Activated CD4-positive, CD25-positive, alpha-beta regulatory T cell (primary cell): Measurements from ENCODE around the gene POU3F2.

ENCODE experiments used
- DNase-seq, 4 experiments: peaks; one replicate each; lab custom pipeline; 2025; lab: John Stamatoyannopoulos, UW

The POU3F2 gene

DNA sequence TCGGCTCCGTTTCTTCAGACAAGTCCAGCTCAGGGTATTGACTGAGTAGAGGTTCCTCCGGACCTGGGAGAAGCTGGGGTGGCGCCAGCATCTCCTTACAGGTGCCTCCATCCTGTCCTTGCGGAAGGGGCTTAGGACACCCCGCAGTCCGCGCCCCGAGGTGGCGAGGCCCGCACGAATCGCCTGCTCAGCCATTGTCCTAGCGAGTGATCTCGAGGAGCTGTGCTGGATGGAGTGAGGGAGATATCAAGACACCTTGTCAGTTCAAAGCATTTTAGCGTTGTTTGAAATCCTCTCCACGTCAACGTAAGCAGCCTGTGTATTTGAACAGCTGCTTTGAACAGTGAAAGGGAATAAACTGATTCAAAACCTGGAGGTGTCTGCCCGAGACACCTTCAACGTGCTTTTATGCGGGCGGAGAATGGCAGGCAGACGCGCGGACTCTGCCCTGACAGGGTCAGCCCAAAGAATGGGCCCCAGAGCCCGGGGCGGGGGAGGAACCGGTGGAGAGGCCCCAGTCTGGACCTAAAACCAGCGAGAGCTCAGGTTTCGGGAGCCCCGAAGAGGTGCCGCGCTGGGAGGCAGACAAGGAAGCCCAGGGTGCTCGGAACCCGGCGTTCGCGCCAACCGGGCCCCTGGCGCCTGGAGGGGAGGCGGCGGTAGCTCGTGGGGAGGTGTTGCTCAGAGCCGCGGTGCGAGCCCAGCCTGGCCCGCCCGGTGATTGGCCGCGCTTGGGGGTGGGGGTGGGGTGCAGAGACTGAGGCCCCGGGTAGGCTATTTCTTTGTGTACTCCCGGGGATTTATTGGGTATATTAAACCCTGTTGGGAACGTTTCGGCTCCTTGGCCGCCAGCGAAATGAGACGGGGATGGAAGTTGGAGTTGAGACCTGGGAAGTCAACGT lies 3.1 kb upstream of the POU3F2 start:
- DNase-seq: no peak

DNA sequence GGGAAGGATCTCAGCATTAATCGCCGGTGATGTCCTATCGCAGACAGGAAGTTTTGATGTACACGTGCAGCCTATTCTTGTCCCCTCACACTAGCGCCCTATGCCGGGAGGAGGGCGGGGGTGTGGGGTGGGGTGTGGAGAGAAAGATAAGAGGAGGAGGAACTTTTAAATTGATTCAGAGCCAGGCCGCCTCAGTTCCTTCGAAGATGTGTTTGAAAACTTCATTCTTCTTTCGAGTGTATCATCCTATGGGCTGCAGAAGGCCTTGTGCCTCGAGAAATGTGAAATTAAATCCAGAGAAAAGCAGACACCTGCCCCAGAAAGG lies 2.5 kb upstream of the POU3F2 start:
- DNase-seq: no peak

DNA sequence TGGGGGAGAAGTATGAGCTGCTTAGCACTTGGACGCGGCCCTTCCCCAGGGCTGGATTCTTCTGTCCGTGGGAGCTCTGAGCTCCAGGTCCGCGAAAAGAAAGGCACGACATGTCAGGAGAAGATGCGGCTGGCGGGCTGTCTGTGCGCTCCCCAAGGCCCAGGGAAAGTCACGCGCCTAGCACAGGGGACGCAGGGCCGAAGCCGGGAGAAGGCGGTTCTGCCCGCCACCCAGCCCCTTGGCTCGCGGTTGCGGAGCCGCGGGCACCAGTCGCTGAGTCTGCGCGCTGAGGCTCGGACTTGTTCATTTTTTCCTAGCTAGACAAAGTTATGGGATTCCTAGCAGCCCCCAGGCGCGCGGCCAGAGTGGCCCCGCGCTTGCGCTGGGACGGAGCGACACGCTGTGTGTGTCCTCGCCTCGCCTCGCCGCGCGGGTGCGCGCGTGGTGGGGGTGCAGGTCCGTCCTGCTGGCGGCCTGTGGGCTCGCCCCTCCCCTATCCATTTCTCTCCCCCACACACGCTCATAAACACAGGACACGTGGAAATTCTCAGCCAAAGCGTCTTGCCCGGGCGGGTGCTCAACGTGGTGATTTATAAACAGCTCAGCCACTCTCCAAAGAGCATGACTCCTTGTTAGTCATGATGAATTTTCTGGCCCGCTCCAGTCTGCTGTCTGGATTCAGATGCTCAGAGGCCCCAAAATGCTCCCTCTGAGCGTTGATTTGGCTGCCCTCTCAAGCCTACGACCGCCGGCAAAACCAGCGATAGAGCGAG lies 1.9 kb upstream of the POU3F2 start:
- DNase-seq: no peak

DNA sequence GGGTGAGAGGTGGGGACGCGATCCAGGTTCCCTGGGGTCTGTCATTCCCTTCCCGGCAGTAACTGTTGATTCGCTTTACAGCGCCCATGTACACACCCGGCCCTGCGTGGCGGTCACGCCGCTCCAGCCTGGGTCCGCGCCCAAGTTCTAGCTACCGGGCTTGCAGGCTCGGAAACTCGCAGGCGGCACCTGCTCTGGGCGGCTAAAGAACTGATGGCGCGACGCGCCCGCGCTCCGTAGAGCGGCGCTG lies 1.4 kb upstream of the POU3F2 start:
- no peak for DNase-seq

DNA sequence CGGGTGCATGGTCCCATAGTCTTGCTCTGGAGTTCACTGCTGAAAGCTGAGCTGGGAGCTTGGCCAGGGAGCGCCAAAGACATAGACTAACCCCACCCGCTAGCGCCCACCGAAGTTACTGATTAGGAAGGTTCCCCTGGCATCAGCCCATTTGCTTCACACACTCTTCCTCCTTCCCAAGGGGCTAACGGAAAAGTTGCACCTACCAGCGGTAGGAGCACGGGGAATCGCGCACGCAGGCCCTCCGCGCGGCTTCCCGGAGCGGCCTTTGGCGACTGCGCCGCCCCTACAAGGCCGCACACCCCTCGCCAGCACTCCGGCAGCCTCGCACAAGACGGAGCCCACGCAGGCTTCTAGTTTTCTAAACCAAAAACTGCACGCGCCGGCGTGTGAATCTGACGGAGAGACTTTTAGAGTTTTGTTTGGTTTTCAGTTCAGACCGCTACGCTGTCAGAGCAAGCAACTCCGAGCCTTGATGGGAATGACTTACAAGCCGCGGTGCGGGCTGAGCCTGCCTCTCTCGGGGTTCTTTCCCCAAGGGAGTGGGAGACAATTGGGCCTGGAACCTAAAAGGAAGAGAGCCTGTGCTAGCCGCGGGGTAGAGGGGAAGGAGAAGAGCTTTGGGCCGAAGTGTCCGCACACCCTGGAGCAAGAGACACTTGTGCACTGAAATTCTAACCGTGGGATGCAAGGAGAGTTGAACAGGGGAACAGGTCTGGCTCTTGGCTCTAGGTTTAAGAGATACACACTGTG lies 891 bp upstream of the POU3F2 start:
- no peak for DNase-seq

DNA sequence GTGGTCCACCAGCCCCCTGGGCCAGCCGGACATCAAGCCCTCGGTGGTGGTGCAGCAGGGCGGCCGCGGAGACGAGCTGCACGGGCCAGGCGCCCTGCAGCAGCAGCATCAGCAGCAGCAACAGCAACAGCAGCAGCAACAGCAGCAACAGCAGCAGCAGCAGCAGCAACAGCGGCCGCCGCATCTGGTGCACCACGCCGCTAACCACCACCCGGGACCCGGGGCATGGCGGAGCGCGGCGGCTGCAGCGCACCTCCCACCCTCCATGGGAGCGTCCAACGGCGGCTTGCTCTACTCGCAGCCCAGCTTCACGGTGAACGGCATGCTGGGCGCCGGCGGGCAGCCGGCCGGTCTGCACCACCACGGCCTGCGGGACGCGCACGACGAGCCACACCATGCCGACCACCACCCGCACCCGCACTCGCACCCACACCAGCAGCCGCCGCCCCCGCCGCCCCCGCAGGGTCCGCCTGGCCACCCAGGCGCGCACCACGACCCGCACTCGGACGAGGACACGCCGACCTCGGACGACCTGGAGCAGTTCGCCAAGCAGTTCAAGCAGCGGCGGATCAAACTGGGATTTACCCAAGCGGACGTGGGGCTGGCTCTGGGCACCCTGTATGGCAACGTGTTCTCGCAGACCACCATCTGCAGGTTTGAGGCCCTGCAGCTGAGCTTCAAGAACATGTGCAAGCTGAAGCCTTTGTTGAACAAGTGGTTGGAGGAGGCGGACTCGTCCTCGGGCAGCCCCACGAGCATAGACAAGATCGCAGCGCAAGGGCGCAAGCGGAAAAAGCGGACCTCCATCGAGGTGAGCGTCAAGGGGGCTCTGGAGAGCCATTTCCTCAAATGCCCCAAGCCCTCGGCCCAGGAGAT lies 1.0 kb downstream of the POU3F2 start:
- no peak for DNase-seq

DNA sequence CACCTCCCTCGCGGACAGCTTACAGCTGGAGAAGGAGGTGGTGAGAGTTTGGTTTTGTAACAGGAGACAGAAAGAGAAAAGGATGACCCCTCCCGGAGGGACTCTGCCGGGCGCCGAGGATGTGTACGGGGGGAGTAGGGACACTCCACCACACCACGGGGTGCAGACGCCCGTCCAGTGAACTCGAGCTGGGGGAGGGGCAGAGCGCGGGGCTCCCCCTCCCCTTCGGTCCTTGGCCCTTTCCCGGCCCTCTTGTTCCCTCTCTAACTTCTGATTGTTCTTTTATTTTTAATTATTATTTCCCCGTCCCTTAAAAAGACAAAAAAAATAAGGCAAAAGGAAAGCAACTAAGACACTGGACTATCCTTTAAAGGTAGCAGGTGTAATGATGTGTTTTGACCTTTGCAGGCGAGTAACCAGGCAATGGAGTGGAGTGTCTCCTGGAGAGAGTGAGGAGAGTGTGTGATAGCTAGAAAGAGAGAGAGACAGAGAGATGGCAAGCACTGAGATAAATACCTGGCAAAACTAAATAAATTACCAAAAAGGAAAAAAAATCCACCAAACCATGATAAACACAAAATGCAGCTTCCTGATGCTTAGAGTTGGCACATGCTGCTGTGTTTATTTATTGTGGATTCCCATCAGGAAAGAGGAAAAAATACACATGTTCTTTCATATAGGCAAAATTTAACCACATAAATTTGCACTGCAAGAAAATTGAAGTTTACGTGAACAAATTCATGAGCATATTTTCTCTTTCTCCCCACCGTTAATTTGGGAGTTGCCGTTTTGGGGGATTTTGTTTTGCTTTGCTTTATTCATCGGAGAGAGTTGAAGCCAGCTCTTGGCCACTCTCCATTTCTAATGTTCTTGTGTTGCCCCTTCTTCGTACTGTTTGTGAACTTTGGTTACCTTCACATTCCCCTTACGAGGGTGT lies 1.9 kb downstream of the POU3F2 start:
- no peak for DNase-seq

DNA sequence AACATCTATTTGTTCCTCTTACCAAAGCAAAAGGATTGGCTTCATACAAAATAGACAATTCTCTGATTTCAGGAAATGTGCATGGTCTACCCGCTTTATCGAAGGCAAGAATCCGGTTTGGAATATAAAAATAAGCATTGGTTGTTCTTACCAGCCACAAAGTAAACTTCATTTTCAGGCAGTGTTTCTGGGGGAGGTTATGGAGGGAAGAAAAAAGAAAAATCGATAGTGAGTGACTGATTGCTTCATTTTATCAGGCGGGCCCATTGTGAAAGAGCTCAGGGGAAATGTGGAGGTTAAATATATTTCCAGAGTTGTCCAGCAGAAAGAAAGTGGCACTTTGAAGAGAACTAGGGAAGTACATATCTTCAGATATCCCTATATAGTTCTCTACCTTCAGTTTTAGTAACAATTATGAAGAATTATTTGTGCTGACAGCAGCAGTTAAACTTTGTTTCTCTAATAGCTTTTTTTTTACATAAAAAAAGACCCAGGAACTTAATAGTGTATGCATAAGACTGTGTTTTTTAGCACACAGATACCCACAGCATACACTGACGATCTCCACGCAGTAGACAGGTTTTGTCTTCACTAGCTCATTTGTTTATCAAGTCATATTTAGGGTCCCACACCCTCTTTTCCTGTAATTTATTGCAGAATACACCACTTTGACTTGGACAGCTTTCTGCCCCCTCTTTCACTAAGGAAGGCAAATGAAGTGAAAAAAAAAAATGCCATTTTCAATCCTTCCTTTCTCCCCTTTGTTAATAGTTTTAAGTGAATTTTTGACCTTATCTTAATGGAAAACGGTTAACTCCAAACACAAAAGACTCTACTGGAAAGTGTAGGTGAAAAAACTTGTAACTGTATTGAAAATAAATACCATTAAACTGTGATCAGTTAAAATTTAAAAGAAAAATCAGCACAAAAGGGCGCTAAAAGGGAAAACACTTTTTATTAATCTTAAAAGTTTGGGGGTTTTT lies 2.9 kb downstream of the POU3F2 start:
- DNase-seq: no peak

DNA sequence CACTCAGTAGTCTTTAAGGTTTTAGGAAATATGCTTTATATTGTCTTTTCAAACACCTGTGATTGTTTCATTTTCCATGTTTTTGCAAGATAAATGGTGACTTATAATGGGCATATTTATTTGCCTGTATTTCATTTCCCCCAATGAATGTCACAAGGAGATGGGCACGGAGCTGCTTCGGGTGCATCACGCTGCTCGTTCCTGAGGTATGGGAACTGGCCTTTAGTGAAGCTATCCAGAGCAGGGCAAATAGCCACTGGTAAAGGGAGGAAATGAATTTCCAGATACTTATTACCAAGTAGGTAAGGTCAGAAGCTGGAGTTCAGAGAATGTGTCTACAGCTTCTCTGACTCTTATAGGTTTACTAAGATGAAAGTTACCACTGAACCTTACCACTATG lies 3.7 kb downstream of the POU3F2 start:
- DNase-seq: no peak

DNA sequence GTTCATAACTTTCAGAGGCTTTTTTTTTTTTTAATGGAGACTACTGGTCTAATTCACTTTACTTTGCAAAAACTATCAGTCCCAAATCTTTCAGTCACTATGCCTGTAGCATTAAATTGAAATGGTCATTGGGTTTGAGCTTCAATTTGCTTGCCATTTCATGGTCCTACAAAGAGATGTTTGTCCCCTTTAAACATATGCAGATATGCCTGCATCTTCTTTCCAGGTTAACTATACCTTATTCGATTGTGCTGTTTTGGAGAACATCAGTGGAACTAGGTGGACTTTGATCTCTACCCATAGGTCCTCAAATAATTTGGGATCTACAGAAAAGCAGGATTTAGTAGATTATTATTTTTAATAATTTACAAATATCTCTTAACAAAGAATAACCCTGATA lies 4.6 kb downstream of the POU3F2 start:
- no peak for DNase-seq

DNA sequence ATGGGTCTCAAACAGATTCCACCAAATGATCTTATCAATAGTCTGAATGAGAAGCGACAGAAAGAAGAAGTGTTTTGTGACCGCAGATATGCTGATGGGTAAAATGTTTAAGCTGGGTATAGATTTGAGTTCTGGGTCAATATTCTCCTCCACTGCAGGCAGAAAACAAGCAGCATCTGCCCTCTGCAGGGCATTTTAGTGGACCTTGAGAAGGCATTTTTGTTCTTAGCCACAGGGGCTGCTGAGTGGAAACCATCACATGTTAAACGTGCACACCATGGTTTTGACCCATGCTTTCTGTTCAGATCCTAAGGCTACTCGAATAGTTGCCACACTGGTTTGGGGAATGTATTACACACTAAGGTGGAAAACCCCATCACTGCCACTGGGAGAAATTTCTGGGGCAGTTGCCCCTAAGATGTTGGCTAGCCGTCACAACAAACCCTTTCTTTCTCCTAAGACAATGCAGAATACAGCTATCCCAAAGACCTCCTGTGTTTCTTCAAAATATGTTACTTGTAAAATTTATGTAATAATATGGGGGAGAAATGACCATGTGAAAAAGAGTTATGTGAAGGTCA lies 5.5 kb downstream of the POU3F2 start:
- DNase-seq: no peak

DNA sequence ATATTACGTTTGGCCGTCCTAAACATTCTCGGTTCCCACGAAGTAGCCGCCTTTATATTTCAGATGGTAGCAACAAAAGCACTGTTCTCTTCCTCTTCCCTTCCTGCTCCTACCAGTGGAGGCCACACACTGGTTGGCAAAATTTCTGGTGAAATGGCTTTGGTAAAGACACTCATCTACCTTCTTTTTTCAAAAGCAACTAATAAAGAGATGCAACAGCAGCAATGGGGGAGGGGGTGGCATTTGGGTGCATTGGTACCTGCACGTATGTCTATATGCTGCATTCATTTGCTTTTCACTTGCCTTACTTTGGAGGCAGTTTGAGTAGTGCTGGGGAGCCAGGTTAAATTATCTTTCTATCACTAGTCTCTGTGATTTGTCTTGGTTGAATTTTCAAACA lies 6.0 kb downstream of the POU3F2 start:
- DNase-seq: no peak

DNA sequence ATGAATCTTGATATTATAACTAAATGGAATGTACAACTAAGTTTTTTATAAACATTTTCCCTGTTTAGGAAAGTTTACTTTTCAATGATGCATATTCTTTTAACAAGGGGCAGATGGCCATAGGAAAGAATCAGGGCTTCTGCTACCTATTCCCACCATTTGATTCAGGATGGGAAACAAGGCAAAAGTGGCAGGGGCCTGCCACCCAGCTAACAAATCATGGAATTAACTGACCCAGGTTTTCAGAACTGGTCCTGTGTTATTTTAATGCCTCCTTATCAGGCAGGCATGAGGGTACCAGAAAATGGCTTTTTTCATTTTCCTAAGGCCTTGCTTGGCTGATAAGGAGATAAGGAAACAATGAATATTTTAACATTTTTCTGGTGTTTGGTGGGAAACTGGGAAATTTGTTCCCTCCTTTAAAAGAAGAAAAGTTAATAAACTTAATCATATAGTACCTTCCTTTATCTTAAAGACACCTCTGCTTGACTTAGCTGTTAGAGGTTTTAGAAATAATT lies 6.7 kb downstream of the POU3F2 start:
- DNase-seq: no peak

DNA sequence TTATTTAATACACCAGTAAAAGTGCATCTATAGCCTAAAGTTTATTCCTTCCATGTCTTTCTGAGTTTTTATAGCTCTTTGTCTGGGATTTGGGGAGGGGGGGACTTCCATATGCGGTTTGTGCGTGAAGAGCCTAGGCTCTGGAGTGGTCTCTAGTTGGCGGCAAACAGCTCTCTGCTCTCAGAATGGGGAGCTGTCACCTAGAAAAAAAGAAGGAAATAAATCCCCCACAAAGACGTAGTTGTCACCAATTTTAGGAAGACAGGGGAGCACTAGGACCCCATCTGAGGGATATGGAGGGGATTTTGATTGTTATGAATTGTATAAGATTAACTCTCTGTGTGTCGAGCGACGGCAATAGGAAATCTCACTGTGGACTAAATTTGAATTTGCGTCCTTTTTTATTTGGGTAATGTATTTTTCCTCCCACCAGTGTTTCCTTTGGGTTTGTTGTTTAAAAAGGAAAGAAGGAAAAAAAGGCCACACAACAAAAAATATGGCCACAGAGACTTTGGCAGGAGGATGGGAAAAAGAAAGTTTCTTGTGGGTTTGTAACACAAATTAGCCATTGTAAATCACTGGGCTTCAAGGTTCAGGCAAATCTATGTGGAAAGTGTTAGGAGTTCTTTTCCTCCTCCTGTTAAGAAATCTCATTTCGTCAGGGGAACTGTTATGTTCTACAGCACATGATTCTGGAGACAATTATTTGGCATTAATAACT lies 7.4 kb downstream of the POU3F2 start:
- DNase-seq: no peak

DNA sequence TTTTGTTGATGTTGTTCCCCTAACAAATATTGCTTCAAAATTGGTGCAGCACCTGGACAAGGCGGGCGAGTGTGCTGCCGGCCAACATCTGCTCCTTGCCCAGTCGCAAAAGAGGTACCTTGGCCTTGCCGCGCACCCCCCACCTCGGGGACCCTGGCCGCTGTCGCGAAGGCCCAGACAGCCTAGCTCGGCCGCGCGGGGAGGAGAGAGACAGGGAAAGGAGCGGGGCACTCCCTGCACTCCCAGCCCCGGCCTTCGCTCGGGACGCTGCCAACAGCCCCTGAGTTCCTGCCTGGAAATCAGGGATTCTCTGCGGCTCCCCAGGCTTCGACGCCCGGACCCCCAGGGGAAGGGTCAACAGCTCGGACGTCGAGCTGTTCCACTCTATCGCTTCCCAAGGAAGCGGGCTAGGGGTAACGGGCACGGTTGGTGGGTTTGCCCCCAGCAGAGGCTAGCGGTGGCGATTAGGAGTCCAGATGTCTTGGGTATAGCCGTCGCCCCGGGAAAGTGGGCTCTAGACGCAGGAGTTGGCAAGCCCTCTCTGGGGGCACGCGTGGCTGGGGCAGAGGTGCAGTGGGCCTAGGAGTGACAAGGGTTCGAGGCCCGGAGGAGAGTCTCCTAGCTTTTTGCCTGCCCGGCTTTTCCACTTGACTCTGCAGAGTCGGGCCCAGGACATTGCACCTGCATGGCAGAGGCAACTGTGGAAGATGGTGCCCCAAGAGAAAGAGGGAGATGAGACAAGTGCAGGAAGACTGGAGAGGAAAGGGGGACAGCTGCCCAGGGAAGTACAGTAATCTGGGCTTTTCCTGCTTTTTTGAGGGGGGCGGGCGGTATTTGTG lies 8.2 kb downstream of the POU3F2 start:
- DNase-seq: no peak

DNA sequence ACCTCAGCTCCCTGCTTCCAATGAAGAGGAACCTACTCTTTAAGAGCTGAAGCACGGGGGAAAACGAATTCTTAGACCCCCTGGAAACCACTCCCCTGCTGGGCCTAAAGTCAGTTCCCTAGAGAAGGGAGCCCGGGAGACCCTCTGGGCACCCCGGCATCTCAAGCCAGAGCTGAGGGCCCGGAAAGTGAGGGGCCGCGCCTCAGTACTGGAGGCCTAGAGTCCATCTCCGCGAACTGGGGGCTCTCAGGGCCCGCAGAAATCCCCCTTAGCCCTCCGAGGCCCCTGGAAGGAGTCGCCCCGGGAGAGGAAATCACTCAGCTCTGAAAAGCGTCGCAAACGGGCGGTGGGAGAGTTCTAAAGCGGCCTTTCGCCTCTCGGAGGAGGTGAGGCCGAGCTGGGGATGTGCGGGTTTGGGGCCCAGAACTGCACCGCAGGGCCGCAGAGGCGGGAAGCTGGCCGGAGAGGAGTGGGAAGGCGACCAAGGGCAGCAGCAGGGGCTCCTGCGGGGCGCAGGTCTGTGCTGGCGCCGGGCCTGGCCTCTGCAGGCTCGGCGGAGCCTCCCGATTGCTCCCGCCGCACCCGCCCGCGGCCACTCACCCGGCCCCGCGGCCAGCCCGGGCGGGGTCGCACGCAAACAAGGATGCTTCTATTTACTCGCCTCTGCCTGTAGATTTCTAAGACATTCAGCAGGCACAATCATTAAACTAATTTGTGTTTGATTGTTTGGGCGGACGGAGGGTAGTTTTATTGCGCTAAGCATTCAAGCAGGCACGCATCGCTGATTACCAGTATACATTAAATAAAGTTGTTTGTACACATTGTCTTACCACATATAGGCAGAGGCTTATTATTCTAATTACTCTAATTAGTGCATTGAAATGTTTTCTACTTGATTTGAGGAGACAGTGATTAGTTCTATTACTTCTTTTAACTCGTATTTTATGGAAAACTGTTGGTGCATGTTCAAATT lies 9.2 kb downstream of the POU3F2 start:
- no peak for DNase-seq
